HTR-8/SVneo (cell line): ENCODE measurements around the gene SCYGR2.
A peak's percentile ranks its signal among the peaks of the same experiment; 100 is the strongest.
"Not testable (repeated sequence)": the region's sequence is repeated elsewhere in the genome, so short reads cannot be mapped to it uniquely, and the experiment has no call there.

ENCODE experiments used
- DNase-seq: peaks from one replicate; pipeline ENCODE4 v3.0.0; 2011; ENCODE audit warnings: low spot score, mixed read lengths; ENCODE audit not compliant: insufficient read length
- FAIRE-seq: peaks from 2 replicates; lab custom pipeline; 2011; peaks lifted over from hg19 to GRCh38; lab: Jason Lieb, UNC

SCYGR2 gene

GRCh38 chr2:227598835-227599503 lies at the start of gene SCYGR2:
SCYGR2 (plus strand) TSS chr2:227598893; CDS start chr2:227598893, 0 bp downstream.
- FAIRE-seq, DNase-seq: not testable (repeated sequence)

GRCh38 chr2:227551836-227552235 lies 46.9 kb upstream of the SCYGR2 start:
- FAIRE-seq (peak; percentile 59), DNase-seq (no peak)

GRCh38 chr2:227562581-227562980 lies 36.1 kb upstream of the SCYGR2 start:
- no peak for DNase-seq
- no peak for FAIRE-seq

- FAIRE-seq (no peak), DNase-seq (no peak)
These were observed 33.6 kb upstream of the SCYGR2 start for GRCh38 chr2:227565080-227565479.

GRCh38 chr2:227566012-227566411 lies 32.7 kb upstream of the SCYGR2 start:
- DNase-seq (no peak), FAIRE-seq (no peak)

- DNase-seq: no peak
- FAIRE-seq: no peak
These were observed 29.9 kb upstream of the SCYGR2 start for GRCh38 chr2:227568852-227569169.

GRCh38 chr2:227570615-227571014 lies 28.1 kb upstream of the SCYGR2 start:
- FAIRE-seq: no peak

GRCh38 chr2:227576110-227576509 lies 22.6 kb upstream of the SCYGR2 start:
- FAIRE-seq: no peak
- DNase-seq: no peak

More at GRCh38 chr2:227570615-227571014, 28.1 kb upstream of the SCYGR2 start:
- no peak for DNase-seq

- DNase-seq: no peak
- FAIRE-seq: no peak
These were observed 21.9 kb upstream of the SCYGR2 start for GRCh38 chr2:227576812-227577211.

- no peak for DNase-seq
- FAIRE-seq: no peak
These were observed 21.1 kb upstream of the SCYGR2 start for GRCh38 chr2:227577555-227577954.

GRCh38 chr2:227578642-227579041 lies 20.1 kb upstream of the SCYGR2 start:
- no peak for FAIRE-seq
- DNase-seq: no peak

GRCh38 chr2:227579791-227580190 lies 18.9 kb upstream of the SCYGR2 start:
- FAIRE-seq: no peak
- no peak for DNase-seq

GRCh38 chr2:227582369-227582768 lies 16.3 kb upstream of the SCYGR2 start:
- DNase-seq (no peak), FAIRE-seq (no peak)

GRCh38 chr2:227592694-227593387 lies 5.9 kb upstream of the SCYGR2 start:
- FAIRE-seq (no peak), DNase-seq (no peak)

- DNase-seq: no peak
- no peak for FAIRE-seq
These were observed 2.9 kb upstream of the SCYGR2 start for GRCh38 chr2:227595797-227596196.

GRCh38 chr2:227597036-227597435 lies 1.7 kb upstream of the SCYGR2 start:
- DNase-seq: no peak
- FAIRE-seq: no peak

GRCh38 chr2:227597998-227598397 lies 695 bp upstream of the SCYGR2 start:
- FAIRE-seq (no peak), DNase-seq (peak; percentile 12)

- DNase-seq (no peak), FAIRE-seq (no peak)
These were observed 3.7 kb downstream of the SCYGR2 start for GRCh38 chr2:227602358-227602757.

GRCh38 chr2:227606476-227606875 lies 7.8 kb downstream of the SCYGR2 start:
- DNase-seq (no peak), FAIRE-seq (no peak)

- DNase-seq: no peak
- FAIRE-seq: no peak
These were observed 9.2 kb downstream of the SCYGR2 start for GRCh38 chr2:227607941-227608340.

GRCh38 chr2:227608561-227609338 lies 10.1 kb downstream of the SCYGR2 start:
- no peak for DNase-seq
- FAIRE-seq: no peak
